HG03575 (cell line): ENCODE measurements around the gene AFAP1.

ENCODE experiments used
- ATAC-seq: cut with Tn5 transposase; IDR thresholded peaks from one replicate; pipeline ENCODE4 v1.9.1; 2021; ENCODE audit not compliant: unreplicated experiment, insufficient number of reproducible peaks, low FRiP score; ENCODE audit errors: extremely low read depth

The AFAP1 gene, protein sequence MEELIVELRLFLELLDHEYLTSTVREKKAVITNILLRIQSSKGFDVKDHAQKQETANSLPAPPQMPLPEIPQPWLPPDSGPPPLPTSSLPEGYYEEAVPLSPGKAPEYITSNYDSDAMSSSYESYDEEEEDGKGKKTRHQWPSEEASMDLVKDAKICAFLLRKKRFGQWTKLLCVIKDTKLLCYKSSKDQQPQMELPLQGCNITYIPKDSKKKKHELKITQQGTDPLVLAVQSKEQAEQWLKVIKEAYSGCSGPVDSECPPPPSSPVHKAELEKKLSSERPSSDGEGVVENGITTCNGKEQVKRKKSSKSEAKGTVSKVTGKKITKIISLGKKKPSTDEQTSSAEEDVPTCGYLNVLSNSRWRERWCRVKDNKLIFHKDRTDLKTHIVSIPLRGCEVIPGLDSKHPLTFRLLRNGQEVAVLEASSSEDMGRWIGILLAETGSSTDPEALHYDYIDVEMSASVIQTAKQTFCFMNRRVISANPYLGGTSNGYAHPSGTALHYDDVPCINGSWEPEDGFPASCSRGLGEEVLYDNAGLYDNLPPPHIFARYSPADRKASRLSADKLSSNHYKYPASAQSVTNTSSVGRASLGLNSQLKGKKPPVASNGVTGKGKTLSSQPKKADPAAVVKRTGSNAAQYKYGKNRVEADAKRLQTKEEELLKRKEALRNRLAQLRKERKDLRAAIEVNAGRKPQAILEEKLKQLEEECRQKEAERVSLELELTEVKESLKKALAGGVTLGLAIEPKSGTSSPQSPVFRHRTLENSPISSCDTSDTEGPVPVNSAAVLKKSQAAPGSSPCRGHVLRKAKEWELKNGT

DNA sequence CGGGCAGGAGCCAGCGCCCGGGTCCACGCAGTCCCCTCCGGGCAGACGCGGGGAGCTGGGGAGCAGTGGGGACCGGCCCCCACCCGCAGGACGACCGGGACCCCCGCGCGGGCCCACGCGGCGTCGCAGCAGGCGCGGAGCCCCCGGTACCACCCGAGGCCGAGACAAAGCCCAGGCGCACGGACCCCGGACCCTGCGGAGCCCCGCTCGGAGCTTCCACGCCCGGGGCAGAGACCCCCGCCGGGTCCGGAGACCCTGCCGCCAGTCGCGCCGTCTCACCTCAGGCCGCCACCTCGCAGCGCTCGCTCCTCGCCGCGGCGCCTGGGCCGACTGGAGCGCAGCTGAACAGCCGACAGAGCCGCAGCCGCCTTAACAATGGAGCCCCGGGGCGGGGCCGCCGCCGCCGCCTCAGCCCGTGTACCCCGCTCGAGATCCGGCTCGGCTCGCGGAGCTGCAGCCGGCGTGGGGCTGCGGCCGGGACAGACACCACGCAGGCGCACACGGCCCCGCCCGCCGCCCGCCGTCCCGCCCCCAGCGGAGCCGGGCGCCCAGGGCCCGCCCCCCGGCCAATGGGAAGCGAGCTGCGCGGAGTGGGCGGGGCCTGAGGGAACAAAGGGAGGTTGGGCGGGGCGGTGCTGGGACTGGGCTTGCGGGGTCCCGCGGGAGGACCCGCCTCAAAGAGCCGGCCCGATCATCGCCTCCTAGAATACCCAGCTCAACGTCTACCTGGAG, at the start of gene AFAP1:
TSS of gene AFAP1 (minus strand) at position 485 of the 732 bp plus-strand sequence. CDS start 67,783 bp downstream, outside the sequence.
- ATAC-seq = no peak

DNA sequence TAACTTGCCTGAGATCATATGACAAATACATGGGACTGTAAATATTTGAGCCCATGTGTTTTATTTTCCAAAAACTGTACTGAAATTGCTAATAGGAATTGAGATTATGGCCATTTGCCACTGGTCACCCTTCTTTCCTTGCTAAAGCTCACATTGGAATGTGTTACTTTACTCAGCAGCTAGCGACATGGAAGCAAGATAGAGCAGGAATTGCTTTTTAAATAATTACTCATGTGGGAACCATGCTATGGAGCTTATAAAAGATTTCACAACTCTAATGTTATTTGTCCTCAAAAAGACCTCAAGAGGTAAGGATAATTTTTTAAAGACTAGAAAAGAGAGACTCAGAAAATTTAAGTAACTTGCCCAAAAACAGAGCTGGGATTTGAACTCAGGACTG, 48.8 kb upstream of the AFAP1 start:
- no peak for ATAC-seq

DNA sequence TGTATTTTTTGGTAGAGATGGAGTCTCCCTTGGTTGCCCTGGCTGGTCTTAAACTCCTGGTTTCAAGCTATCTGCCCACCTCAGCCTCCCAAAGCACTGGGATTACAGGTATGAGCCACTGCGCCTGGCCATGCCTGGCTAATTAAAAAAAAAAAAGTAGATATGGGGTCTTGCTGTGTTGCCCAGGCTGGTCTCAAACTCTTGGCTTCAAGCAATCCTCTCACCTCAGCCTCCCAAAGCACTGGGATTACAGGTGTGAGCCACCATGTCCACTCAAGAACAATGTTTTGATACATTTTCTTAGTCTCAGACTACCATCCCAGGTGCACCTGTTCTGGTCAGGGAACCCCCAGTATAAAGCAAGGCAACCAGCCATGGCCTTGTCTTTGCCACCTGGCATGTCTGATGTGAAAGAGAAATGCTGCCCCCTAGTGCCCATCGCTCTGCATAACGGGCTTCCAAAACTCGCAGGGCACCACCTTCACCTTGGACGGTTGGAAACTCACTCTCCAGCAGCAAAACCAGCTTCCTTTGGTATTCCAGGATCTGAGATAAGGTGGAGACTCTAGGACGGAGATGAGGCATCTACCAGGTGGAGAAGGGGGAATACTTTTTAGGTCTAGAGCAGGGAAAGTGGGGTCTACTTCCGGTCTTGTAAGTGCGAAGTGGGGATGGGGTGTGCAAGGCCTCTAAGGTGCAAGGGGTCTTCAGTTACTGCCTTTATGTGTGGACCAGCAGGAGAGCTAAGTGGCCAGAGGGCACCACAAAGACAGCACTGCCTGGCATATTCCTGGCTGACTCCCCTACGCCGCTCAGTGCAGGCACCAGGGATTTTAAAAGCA, 47.7 kb upstream of the AFAP1 start:
- ATAC-seq = no peak

DNA sequence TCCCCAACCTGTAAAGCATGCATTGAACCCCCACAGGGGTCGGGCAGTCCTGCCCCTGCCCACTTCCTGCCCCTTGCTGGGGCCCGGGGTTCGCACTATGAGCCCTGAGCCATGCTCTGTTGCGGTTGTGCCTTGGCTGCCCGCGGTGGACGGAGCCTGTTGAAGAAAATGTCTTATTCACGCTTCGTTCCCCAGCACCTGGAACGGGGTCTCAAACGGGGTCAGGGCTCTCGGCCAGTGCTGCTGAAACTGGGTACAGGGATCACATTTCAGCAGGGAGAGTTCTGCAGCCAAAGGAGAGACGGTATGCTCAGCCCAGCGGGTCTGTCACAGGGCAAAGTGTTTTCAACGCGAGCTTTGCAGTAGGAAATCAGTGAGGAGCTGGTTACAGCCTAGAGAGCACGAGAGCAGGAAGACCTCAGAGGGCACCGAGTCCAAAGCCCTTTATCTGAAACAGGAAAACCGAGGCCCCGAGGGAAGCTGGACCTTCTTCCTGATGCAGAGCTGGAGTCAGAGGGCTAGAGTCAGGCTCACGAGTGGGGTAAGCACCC, 46.3 kb upstream of the AFAP1 start:
- no peak for ATAC-seq

DNA sequence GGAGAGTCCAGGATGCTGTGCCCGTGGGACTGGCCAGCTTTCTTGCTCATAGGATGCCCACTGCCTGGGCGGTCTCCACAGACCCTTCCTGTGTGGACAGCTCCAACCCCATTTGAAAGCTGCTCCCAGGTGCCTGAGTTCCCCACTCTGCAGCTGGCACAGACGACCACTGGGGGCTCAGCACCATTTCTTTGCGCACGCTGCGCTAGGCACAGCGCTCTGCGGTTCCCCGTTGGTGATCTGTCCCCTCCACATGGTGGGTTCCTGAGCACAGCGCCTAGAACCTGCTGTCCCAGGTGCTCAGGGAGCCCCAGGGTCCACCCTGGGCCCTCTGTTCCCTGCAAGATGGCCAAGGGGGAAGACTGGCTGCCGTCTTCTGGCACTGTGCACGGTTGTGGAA, 45.4 kb upstream of the AFAP1 start:
- no peak for ATAC-seq

DNA sequence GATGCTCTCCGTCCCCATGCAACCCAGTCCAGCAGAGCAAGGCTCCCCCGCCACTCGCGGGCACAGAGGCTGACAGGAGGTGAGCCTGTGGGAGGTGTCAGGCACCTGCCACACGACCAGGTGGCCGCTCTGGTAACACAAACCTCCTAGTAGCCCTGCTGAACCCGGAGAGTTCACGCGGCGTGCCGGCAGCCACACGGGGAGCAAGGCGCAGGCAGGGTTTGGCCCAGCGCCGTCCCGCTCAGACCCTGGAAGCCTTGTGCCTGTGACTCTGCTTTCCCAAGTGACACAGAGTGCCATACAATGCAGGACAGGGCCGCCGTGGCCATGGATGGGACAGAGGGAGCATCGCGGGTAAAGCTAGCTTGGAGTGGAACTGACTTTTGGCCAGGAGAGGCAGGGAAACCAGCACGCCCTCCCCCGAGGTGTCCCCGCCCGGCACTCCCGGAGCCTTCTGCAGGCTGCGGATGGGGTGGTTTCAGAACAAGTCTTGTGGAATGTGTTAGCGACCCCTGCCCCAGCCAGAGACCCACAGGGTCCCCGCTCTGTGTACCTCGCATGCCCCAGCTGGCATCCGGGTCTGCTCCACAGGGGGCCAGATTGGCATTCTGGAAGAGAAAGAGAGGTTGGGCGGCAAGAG, 44.7 kb upstream of the AFAP1 start:
- ATAC-seq = no peak

DNA sequence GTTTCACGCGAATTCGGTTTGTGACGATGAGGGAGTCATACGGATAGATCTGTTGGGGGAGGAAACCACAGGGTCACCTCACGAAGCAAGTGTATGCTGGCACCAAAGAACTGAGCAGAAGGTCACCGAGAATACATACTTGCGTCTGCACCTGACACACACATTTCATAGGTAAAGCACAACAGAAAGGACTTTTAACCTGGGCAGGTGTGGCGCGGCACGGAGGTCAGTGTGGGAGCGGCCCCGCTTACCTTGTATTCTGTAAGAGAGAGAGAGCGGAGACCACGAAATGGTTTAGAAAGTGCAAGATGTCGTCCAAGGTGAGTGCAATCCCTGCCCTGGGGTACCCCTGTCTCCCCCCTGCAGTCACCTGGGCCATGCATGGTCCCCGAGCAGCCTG, 43.6 kb upstream of the AFAP1 start:
- ATAC-seq = no peak

DNA sequence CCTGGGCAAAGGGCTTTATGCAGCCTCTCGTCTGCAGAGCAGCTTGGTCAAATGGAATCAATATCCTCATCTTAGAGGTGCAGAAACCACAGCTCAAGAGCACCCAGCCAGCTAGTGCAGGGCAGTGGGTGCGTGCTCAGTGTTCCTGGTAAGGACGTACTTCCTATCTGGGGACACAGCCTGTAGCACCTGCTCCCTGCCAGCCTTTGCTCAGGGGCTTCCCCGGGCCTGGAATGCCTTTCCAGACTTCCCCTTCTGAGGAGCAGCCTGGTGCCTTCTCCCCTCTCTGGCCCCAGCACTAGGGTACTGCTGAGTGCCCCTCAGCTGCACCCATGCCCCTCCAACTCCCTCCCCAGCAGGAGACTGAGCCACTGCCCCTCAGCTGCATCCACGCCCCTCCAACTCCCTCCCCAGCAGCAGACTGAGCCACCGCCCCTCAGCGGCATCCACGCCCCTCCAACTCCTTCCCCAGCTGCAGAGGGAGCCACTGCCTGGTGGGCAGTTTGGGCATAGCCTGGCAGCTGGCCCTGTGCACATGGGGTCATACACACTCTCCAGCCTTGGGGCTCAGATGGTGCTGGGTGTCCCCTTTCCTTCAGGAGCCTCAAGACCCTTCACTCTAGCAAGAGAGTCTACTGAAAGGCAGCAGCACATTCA, 42.2 kb upstream of the AFAP1 start:
- ATAC-seq = no peak

DNA sequence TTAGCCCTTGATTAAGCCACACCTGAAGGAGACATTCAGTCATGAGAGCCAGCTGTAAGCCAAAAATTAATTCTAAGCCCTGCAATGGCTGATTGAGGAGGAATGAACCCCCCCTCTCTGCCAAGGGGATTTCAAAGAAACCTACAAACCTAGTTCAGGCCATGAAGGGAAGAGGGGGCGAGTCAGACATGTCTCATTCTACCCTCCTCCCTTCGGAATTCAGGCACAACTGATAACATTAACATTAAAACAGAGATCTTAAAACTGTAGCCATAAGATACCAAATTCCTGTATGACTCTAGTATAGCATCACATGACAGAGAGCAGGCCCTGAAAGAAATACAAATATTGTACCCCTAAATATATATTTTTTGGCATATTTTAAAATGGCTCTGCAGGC, 40.4 kb upstream of the AFAP1 start:
- ATAC-seq = no peak

DNA sequence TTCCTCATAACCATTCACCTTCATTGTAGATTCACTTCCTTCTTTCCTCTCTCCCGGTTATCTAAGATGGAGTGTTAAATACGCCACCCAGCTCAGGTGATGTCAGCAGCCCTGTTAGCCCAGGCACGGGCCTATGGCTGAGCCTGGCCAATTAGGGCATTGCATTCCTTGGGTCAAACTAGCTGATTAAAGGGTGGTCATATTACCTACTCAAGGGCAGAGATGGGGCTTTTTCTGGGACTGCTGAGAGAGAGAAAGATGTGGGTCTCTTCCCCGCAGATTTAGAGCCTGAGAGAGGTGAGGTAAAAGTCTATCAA, 39.9 kb upstream of the AFAP1 start:
- no peak for ATAC-seq

DNA sequence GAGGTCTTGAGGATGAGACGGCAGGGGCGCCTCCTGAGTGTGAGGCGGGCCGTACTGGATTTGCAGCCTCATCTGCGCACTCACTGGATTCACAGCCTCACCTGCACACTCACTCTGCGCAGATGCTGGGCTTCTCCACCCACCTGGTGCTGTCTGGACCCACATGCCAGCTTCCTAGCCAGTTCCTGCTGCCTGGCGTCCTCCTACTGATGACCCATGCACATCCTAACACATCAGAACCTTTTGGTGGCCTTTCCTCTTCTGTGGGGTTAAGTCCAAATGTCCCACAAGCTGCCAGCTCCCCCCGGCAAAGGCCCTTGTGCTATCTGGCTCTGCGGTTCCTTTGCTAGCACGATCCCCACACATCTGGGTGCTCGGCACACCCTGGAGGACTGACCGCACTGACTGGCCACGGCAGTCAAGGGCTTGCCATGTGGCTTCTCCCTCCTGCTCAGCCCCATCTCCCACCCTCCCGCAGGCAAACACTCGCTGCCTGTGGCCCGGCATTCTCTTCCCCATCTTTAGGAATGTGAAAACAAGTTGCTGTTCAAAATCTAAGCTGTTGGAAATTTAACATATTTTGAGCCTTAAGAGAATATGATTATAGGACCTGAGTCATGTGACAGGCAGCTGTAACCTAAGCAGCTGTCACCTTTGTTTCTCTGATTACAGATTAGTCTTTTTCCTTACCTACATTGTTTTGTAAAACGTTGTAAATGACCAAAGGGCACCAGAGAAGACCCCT, 39.4 kb upstream of the AFAP1 start:
- ATAC-seq = no peak

DNA sequence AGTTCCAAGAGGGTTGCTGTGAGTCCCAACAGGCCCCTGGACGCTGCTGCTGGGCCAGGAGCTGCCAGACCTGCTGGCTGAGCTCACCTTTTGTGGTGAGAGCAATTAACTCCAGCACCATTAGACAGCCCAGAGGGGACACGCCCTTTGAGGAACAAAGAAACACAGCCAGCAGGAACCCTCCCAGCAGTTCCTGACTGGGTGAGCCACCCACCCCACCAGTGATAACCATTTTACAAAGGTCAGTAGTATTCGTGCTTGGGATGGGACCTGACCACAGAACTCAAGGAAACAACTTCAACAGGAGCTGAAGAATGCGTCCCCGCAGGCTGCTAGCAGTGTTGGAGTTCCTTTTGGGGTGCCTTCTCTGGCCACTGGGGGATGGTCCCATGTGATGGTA, 38.8 kb upstream of the AFAP1 start:
- no peak for ATAC-seq

DNA sequence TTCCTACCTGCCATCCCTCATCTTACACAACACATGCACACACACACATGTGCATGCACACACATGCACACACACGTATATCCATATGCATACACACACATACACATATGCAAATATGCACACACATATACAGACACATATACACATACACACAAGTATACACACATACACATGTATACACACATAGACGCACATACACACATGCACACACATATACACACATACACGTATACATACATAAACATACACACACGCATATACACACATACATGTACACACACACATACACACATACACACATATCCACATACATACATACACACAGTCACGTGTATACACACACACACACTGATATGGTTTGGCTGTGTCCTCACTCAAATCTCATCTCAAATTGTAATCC, 37.0 kb upstream of the AFAP1 start:
- ATAC-seq = no peak

DNA sequence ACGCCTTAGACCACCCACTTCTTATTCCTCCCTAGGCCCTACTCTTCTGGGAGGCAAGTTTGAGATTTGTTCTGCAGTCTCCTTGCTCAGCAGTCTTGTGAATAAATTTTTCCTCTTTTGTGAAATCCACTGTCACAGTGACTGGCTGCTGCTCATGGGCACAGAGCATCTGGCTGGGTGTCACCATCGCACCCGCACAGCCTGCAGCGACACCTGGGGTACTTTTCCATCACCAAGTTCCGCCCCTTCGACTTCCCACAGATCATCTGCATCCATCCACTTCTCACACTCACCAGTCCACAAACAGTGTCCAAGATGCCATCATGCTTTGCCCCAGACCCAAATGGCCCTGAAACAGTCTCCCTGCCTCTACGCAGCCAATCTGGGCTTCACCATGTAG, 36.4 kb upstream of the AFAP1 start:
- ATAC-seq = no peak

DNA sequence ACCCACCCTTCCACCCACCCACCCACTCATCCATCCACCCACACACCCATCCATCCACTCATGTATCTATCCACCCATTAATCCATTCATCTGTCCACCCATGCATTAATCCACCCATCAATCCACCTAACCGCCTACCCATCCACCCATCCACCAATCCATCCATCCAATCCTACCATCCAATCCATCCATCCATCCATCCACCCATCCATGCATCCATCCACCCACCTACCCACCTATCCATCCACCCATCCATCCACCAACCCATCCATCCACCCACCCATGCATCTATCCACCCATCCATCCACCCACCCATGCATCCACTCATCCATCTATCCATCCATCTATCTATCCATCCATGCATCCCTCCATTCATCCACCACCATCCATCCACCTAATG, 34.8 kb upstream of the AFAP1 start:
- no peak for ATAC-seq

DNA sequence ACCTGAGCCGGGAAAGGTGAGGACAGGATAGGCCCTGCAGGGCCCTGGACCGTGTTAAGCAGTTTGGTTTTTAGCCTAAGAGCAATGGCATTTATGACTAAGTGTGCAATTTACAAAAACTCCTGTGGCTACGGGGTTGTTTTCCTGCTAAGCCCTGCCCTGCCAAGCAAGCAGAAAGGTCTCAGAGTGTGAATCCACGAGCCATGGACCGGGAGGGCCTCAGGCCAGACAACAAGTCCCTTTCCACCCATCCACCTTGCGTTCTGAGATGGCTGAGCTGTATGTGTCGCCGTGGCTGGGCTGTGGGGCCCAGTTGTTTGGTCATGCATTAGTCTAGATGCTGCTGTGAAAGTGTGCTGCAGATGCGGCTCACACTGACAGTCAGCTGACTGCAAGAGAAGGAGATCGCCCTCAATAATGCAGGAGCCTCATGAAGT, 33.9 kb upstream of the AFAP1 start:
- no peak for ATAC-seq

DNA sequence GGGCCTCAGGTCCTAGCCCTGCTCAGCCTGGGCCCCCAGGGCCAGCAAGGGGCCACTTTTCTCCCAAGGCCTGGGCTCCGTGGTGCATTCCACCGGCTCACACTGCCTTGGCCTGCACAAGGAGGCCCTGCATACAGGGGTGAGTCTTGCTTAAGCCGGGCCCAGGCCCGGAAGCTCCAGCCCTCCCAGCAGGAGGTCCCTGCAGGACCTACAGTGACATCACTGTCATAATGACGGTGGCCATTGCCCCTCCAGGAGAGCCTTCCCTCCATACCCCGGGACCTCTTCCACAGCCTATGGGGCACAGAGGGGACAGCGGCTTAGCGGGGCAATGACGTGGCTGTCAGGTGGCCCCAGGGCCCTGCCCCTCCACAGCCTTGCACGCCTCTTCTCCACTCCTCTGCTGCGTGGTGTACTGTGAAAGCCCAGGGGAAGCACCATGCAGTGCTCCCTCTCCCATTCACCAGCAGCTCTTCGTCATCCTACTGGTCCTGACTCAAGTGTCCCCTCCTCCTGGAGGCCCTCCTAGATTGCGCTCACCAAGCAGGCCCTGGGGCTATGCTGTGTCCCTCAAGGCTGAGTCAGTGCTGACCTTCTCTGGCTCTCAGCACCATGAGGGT, 32.3 kb upstream of the AFAP1 start:
- no peak for ATAC-seq
